Measurements from ENCODE around the gene COL18A1. TPM values are rescaled to one million over a fixed set of nuclear protein-coding genes. Genes with fewer than 3 reads are reported as not detected.

Gene COL18A1
- total RNA-seq, 1 donor from 2014 or later: 271 TPM

GRCh38 chr21:45472445-45473365, 67.7 kb downstream of the COL18A1 start:
- Mint-ChIP-seq H3K9me3 (ENCODE audit: low read depth) (no peaks in the 10 kb centered on the region), H3K36me3 (ENCODE audit: insufficient read depth) (peaks cover 11% of the 10 kb centered on the region), H3K27me3 (no peaks in the 10 kb centered on the region), H3K4me1 (ENCODE audit: low read depth) (peaks cover 24% of the 10 kb centered on the region), H3K27ac (no peak overlapping the region), H3K4me3 (ENCODE audit: low read depth) (no peak overlapping the region)
- TF ChIP-seq CTCF (IDR thresholded peaks at IDR 0.05; ENCODE audit: unreplicated experiment): no peak
- DNase-seq (ENCODE audit: low spot score, unreplicated experiment): no peak

- no peak for DNase-seq (ENCODE audit: low spot score, unreplicated experiment)
- Mint-ChIP-seq H3K9me3 (ENCODE audit: low read depth) (no peaks in the 10 kb centered on the region), H3K4me1 (ENCODE audit: low read depth) (peaks cover 30% of the 10 kb centered on the region), H3K27me3 (no peaks in the 10 kb centered on the region), H3K4me3 (ENCODE audit: low read depth) (no peak overlapping the region), H3K27ac (no peak overlapping the region), H3K36me3 (ENCODE audit: insufficient read depth) (peaks cover 17% of the 10 kb centered on the region)
- no peak for TF ChIP-seq CTCF (IDR thresholded peaks at IDR 0.05; ENCODE audit: unreplicated experiment)
Measured at GRCh38 chr21:45473496-45474322, 68.7 kb downstream of the COL18A1 start.

- Mint-ChIP-seq H3K27ac (no peak overlapping the region), H3K36me3 (ENCODE audit: insufficient read depth) (peaks cover 20% of the 10 kb centered on the region)
Measured at GRCh38 chr21:45474323-45474950, 69.5 kb downstream of the COL18A1 start.

GRCh38 chr21:45475004-45475685, 70.2 kb downstream of the COL18A1 start:
- H3K36me3 Mint-ChIP-seq (ENCODE audit: insufficient read depth): peaks cover 20% of the 10 kb centered on the region

More at GRCh38 chr21:45474323-45474950, 69.5 kb downstream of the COL18A1 start:
- Mint-ChIP-seq H3K9me3 (ENCODE audit: low read depth) (no peaks in the 10 kb centered on the region), H3K27me3 (no peaks in the 10 kb centered on the region), H3K4me1 (ENCODE audit: low read depth) (peaks cover 29% of the 10 kb centered on the region), H3K4me3 (ENCODE audit: low read depth) (no peak overlapping the region)
- no peak for DNase-seq (ENCODE audit: low spot score, unreplicated experiment)
- TF ChIP-seq CTCF (IDR thresholded peaks at IDR 0.05; ENCODE audit: unreplicated experiment): no peak

More at GRCh38 chr21:45475004-45475685, 70.2 kb downstream of the COL18A1 start:
- Mint-ChIP-seq H3K27ac (no peak overlapping the region), H3K4me1 (ENCODE audit: low read depth) (peaks cover 22% of the 10 kb centered on the region), H3K27me3 (no peaks in the 10 kb centered on the region), H3K9me3 (ENCODE audit: low read depth) (no peaks in the 10 kb centered on the region), H3K4me3 (ENCODE audit: low read depth) (no peak overlapping the region)
- DNase-seq (ENCODE audit: low spot score, unreplicated experiment): no peak
- no peak for TF ChIP-seq CTCF (IDR thresholded peaks at IDR 0.05; ENCODE audit: unreplicated experiment)

Measured in progenitor cell of endocrine pancreas (in vitro differentiated cells).